AG04449 (cell line): ENCODE results near the gene SEMA3A.

ENCODE experiments used
- CTCF ChIA-PET: fragments of 350-600 bp; formaldehyde crosslinking; extraction: SDS; loops from one replicate; lab custom pipeline; 2021; ENCODE audit warnings: antibody characterized with exemption; lab: Yijun Ruan, JAX
- POLR2A ChIA-PET: fragments of 400-600, 350-600 bp; formaldehyde crosslinking; extraction: SDS; loops from one replicate; lab custom pipeline; 2020; ENCODE audit warnings: antibody characterized with exemption, inconsistent platforms; lab: Yijun Ruan, JAX
- DNase-seq: peaks from one replicate; pipeline ENCODE4 v3.0.0-alpha.2; 2010; ENCODE audit warnings: low read depth, low spot score
- H3K4me3 ChIP-seq: 2 replicates; pipeline ENCODE4 v1.5.1; 2011; ENCODE audit warnings: low read depth, mild to moderate bottlenecking, control low read depth, low read length
- CTCF ChIP-seq: IDR thresholded peaks from one replicate; pipeline ENCODE4 v1.5.1; 2011; ENCODE audit warnings: mild to moderate bottlenecking, moderate library complexity, low read length, control low read depth, inconsistent platforms; ENCODE audit not compliant: insufficient read depth; ENCODE audit errors: missing control alignments

Gene SEMA3A

GRCh38 chr7:84044834-84045233 lies 149.8 kb downstream of the SEMA3A start:
- ChIA-PET CTCF (no interaction called here), POLR2A (no interaction called here)
- TF ChIP-seq CTCF, result no peak
- no peak overlapping the region for H3K4me3 ChIP-seq
- no peak for DNase-seq

- DNase-seq, result no peak
- no peak overlapping the region for H3K4me3 ChIP-seq
- ChIA-PET POLR2A (no interaction called here), CTCF (no interaction called here)
- no peak for TF ChIP-seq CTCF
Observed at GRCh38 chr7:84043661-84044191, 150.9 kb downstream of the SEMA3A start.

GRCh38 chr7:84042110-84042539 lies 152.5 kb downstream of the SEMA3A start:
- no peak for TF ChIP-seq CTCF
- no peak overlapping the region for H3K4me3 ChIP-seq
- DNase-seq, result peak; percentile 73
- CTCF ChIA-PET, result no interaction called here
- POLR2A ChIA-PET, result no interaction called here

- POLR2A ChIA-PET, result no interaction called here
- CTCF ChIA-PET, result no interaction called here
- TF ChIP-seq CTCF, result no peak
- DNase-seq, result no peak
- H3K4me3 ChIP-seq, result no peak overlapping the region
Observed at GRCh38 chr7:84041649-84042048, 152.9 kb downstream of the SEMA3A start.

GRCh38 chr7:84040355-84040754 lies 154.2 kb downstream of the SEMA3A start:
- no peak for TF ChIP-seq CTCF
- DNase-seq, result no peak
- ChIA-PET CTCF (no interaction called here), POLR2A (no interaction called here)
- H3K4me3 ChIP-seq, result no peak overlapping the region

- ChIA-PET POLR2A (no interaction called here), CTCF (no interaction called here)
- no peak for TF ChIP-seq CTCF
Observed at GRCh38 chr7:84039432-84039831, 155.2 kb downstream of the SEMA3A start.

More at GRCh38 chr7:84039432-84039831, 155.2 kb downstream of the SEMA3A start:
- no peak for DNase-seq
- no peak overlapping the region for H3K4me3 ChIP-seq
